Stimulated activated CD8-positive, alpha-beta memory T cell treated with anti-CD3 and anti-CD28 coated beads, Interleukin-12 subunit alpha, Interleukin-12 subunit beta, amount 100 ng/mL, for 1 hour (primary cell): ENCODE results near the gene RNASE4.

Experiments
- DNase-seq: peaks from one replicate; pipeline ENCODE4 v3.0.0-alpha.2; 2020; ENCODE audit warnings: low read depth

The RNASE4 gene

GRCh38 chr14:20745571-20746358 is 61.4 kb downstream of the RNASE4 start, which contains the start of gene EDDM3A:
Gene EDDM3A, plus strand, starts transcription at chr14:20745887. Its CDS starts 1,694 bp downstream, at chr14:20747581.
- DNase-seq: no peak

- no peak for DNase-seq
These were observed 62.2 kb downstream of the RNASE4 start for GRCh38 chr14:20746566-20746965.

- DNase-seq: no peak
These were observed 64.1 kb downstream of the RNASE4 start for GRCh38 chr14:20748439-20748838.

- no peak for DNase-seq
These were observed 65.8 kb downstream of the RNASE4 start for GRCh38 chr14:20750194-20750593.
